Measurements from ENCODE around the gene AMBRA1.

The AMBRA1 gene

DNA sequence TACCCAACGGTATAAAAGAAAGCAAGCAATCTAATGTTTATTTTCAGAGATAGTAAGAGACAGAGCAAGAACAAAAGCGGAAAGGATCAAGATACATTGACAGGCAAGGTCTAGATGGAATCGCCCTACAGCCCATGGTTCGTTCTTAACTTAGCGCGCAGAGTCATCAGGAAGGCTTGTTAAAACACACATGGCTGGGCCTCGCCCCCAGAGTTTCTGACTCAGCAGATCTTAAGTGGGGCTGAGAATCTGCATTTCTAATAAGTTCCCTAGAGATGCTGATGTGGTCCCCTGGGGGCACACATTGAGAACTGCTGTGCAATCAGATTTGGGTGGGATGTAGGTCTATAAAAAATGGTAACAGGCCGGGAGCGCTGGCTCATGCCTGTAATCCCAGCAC, 166.5 kb downstream of the AMBRA1 start:
- in situ Hi-C loops (cut with HindIII; ENCODE audit: low sequenced_read_pairs), result no loop called here
- TF ChIP-seq, protein P1, sequence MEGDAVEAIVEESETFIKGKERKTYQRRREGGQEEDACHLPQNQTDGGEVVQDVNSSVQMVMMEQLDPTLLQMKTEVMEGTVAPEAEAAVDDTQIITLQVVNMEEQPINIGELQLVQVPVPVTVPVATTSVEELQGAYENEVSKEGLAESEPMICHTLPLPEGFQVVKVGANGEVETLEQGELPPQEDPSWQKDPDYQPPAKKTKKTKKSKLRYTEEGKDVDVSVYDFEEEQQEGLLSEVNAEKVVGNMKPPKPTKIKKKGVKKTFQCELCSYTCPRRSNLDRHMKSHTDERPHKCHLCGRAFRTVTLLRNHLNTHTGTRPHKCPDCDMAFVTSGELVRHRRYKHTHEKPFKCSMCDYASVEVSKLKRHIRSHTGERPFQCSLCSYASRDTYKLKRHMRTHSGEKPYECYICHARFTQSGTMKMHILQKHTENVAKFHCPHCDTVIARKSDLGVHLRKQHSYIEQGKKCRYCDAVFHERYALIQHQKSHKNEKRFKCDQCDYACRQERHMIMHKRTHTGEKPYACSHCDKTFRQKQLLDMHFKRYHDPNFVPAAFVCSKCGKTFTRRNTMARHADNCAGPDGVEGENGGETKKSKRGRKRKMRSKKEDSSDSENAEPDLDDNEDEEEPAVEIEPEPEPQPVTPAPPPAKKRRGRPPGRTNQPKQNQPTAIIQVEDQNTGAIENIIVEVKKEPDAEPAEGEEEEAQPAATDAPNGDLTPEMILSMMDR (IDR thresholded peaks at IDR 0.05; ENCODE audit: low read depth, low read length), result no peak

DNA sequence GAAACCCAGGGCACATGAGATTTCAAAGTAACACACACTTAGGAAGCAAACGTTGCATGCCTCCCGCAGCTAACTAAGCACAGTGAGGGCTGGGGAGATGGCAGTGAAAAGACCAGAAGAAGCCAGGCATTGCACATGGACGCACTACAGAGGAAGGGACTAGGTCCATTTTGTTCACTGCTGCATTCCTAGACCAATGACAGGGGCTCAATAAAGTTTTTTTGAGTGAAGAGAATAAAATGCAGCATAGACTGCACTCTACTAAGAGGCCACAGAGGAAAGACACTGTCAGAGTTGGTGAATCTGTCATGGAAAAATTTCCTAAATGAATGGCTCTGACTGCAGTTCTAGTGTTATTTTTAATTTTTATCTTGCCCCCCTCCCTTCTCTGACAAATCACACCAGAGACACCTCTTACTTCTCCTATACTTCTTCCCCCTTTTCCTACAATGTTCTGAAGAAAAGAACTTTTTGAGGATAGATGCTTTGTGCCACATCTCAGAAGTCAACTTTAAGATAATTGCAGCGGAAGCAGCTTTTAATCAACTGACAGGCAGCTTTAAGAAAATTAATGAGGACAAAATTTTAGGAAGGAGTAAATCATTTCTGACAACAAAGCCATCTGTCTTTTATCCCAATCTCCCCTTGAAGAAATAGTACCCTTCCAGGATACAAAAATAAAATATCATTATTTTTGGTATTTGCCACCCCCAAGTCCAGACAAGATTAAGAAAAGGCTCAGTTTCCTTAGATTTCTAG, 167.4 kb downstream of the AMBRA1 start:
- no peak overlapping the region for H3K4me3 ChIP-seq (ENCODE audit: low read depth, low read length)
- TF ChIP-seq, protein P1 (IDR thresholded peaks at IDR 0.05; ENCODE audit: low read depth, low read length), result no peak
- in situ Hi-C loops (cut with HindIII; ENCODE audit: low sequenced_read_pairs), result no loop called here
- DNase-seq (ENCODE audit: low read depth, low spot score), result no peak

More for the DNA sequence above, 166.5 kb downstream of the AMBRA1 start:
- H3K4me3 ChIP-seq (ENCODE audit: low read depth, low read length), result no peak overlapping the region
- DNase-seq (ENCODE audit: low read depth, low spot score), result no peak

DNA sequence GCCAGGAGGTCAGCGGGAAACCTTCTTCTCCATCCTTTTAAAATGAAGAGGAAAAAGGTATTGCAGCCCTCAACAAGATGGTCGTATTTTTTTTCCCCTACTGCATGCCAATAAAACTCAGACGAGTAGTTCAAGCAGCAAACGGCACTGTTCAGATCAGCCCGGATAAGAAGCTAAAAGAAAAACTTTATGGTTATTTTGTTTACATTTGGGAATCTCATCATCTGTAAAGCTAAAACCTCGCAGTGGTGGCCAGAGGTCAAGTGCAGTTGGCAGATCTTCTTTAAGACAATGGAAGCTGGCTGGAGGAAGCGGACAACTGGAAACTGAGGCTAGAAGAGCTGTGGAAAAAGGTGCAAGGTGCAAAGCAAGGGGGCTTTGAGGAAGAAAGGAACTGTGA, 171.2 kb downstream of the AMBRA1 start:
- H3K4me3 ChIP-seq (ENCODE audit: low read depth, low read length), result no peak overlapping the region
- in situ Hi-C loops (cut with HindIII; ENCODE audit: low sequenced_read_pairs), result no loop called here
- DNase-seq (ENCODE audit: low read depth, low spot score), result no peak
- TF ChIP-seq, protein P1 (IDR thresholded peaks at IDR 0.05; ENCODE audit: low read depth, low read length), result no peak

DNA sequence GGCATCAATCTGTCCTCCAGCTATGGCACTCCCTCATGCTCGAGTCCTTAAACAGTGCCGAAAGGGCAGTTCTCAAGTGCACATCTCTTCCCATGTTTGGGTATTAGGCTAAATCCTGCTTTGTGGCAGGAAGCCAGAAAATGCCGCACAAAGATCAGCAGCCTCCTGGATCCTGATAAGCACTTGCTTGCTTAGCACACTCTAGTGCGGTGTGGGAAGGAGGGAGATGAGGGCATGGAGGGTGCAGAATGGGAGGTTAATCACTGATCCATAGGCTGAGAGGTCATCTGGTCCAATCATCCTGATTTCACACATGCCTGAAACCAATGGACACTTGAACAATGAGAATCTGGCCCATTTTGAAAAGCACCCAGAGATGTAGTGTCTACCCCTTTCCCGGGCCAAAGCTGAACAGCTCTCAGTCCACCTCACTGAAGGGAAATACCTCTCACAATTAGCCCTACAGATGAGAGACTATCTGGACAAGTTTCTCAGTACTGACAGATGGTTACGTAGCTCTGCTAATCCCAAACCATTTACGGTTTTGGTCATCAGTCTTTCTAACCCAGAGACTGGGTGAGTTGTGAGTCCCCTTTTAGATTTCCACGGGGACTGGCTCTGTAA, 172.5 kb downstream of the AMBRA1 start:
- TF ChIP-seq, protein P1 (IDR thresholded peaks at IDR 0.05; ENCODE audit: low read depth, low read length), result no peak
- DNase-seq (ENCODE audit: low read depth, low spot score), result no peak
- no peak overlapping the region for H3K4me3 ChIP-seq (ENCODE audit: low read depth, low read length)
- in situ Hi-C loops (cut with HindIII; ENCODE audit: low sequenced_read_pairs), result no loop called here

DNA sequence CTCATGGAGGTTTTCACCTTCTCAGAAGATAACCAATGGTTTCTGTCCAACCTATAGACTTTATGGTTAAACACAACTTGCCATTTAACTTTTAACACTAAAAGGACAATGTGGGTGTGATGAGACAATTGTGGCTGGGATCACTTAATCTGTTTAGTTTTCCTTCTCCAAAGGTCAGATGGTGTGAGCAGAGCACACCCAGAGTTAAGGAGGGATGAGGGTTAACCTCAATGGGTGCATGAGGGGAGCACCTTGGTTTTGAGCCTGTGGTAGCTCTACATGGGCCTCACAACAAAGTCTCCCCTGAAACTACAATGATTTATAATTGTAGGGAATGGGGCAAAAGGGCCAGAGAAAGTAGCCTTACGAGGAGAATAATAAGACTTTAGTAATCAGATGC, 173.3 kb downstream of the AMBRA1 start:
- in situ Hi-C loops (cut with HindIII; ENCODE audit: low sequenced_read_pairs), result no loop called here

DNA sequence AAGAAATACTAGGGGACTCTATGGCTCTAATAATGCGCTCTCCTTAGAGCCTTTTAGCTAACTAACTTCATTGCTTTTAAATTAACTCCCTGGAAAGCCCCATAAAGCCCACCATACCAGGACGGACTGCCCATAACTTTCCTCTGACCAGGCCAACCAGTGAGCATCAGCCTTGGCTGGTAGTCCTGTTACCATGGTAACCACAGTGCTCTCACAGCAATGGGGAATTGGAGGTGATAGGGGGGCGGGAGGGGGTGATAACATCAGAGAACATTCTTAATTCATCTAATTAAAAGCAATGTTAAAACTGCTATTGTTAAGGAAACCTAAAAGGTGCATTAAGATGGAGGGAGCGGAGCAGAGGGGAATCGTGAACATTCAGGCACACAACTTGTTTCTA, 175.1 kb downstream of the AMBRA1 start:
- TF ChIP-seq, protein P1 (IDR thresholded peaks at IDR 0.05; ENCODE audit: low read depth, low read length), result no peak
- no peak overlapping the region for H3K4me3 ChIP-seq (ENCODE audit: low read depth, low read length)
- DNase-seq (ENCODE audit: low read depth, low spot score), result no peak
- in situ Hi-C loops (cut with HindIII; ENCODE audit: low sequenced_read_pairs), result no loop called here

More for the DNA sequence above, 173.3 kb downstream of the AMBRA1 start:
- DNase-seq (ENCODE audit: low read depth, low spot score), result no peak
- TF ChIP-seq, protein P1 (IDR thresholded peaks at IDR 0.05; ENCODE audit: low read depth, low read length), result no peak
- H3K4me3 ChIP-seq (ENCODE audit: low read depth, low read length), result no peak overlapping the region
